GM19397 (cell line): ENCODE results near the gene MMP1.

ENCODE experiments used
- ATAC-seq: cut with Tn5 transposase; IDR thresholded peaks from one replicate; pipeline ENCODE4 v1.9.1; 2021; ENCODE audit warnings: mild to moderate bottlenecking, moderate library complexity; ENCODE audit not compliant: unreplicated experiment

Gene MMP1

DNA sequence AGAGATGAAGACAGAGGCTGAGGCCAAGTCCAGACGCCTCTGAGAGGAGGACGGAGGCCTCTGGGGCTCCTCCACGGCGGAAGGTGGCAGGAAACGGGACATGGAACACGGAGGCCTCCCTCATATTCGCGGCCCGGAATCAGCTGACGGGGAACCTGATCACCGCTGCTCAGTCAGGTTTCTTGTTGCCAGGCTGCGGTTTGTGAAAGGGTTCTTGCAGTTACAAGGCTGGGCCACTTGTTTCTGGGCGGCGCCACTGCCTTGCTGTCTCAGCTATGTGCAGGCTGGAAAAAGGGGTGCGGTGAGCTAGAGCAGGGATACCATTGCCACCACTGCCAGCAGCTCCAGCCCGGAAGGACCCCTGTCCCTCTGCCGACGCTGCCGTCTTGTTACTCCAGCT lies 10.0 kb upstream of the MMP1 start:
- peak; percentile 48 for ATAC-seq

- ATAC-seq = no peak
Measured at GRCh38 chr11:102806296-102806695, 8.3 kb upstream of the MMP1 start.

- ATAC-seq = no peak
Measured at GRCh38 chr11:102802341-102802740, 4.4 kb upstream of the MMP1 start.

DNA sequence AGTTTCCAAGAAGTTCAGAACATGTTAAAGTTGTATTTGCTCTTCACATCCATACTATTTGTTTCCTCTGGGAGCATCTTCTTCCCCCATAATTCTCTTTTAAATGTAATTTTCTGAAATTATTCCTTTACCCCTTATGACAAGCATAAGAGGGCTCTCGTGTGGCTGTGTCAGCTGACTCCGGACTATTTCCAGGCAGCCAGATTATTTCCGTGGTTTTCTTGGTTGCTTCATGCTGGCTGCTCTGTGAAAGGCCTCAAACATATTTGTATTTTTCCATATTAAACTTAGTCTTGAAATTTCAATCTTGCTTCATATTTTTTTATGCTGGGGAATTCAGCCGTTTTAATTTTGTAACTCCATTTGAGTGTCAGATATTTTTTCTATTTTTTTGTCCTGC lies 2.8 kb upstream of the MMP1 start:
- no peak for ATAC-seq

DNA sequence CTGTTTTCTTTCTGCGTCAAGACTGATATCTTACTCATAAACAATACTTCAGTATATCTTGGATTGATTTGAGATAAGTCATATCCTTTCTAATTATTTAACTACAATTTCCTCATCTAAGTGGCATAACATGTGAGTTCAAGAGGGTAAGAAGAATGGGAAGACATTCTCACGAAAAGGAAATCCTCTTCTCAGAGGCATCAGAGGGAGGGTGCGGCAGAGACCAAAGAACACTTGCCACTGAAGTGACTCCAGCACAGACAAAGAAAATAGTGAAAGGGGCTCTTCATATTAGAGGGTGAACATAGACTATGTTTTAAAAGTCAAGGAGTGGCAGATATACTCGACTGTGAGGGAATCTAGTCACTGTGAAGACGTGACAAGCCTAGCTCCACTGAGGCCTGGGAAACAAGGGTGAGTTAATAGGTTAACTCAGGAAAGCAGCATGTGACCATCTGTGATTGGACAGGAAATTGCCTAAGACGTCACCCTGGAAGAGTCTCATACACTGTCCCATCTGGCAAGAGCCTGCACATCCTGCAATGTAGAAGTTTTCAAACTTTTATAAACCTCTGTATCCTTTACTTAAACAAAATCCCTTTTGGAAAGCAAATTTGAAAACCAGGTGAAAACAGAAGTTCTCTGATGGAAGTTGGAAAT lies 1.9 kb upstream of the MMP1 start:
- ATAC-seq = no peak

GRCh38 chr11:102794382-102794781 lies 3.6 kb downstream of the MMP1 start:
- ATAC-seq = peak; percentile 93

DNA sequence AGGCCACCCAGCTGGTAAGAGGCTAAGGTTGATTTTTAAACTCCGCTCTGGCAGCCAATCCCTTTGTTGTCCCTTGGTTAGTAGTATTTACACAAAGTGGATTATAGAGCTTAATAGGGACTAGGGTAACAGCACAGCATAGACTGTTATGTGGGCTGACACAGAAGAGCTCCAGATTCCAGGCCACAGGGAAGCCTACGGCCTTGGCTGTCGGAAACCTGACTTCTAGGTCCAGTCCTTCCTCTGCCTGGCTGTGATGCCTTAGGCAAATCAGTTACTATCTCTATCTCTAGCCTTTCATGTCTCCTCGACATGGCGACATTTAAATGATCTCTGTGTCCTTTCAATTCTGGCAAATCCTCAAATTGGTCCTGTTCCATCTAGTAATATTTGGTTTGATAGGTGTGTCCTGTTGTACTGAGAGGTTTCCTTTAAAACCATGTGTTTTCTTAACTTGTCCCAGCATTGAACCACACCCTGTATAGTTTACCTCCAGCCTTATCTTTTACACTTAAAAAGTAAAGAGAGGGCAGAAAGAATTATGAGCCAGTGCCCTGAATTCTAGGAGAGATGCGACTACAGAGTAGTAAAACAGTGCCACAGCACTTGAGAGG lies 4.2 kb downstream of the MMP1 start:
- peak; percentile 5 for ATAC-seq

DNA sequence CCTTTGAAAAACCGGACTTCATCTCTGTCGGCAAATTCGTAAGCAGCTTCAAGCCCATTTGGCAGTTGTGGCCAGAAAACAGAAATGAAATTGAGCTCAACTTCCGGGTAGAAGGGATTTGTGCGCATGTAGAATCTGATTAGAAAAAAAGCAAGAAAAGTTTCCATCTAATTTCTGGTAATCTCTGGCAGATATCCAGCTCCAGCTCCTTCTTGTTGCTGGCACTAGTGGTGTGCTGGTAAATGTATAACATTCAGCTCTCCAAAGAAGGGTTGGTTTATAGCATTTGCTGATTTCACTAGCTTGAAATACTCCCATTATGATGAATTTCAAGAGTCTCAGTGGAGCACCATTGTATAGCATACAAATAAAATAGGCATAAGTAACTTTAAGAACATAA lies 5.4 kb downstream of the MMP1 start:
- no peak for ATAC-seq

- no peak for ATAC-seq
Measured at GRCh38 chr11:102791271-102792036, 6.5 kb downstream of the MMP1 start.

DNA sequence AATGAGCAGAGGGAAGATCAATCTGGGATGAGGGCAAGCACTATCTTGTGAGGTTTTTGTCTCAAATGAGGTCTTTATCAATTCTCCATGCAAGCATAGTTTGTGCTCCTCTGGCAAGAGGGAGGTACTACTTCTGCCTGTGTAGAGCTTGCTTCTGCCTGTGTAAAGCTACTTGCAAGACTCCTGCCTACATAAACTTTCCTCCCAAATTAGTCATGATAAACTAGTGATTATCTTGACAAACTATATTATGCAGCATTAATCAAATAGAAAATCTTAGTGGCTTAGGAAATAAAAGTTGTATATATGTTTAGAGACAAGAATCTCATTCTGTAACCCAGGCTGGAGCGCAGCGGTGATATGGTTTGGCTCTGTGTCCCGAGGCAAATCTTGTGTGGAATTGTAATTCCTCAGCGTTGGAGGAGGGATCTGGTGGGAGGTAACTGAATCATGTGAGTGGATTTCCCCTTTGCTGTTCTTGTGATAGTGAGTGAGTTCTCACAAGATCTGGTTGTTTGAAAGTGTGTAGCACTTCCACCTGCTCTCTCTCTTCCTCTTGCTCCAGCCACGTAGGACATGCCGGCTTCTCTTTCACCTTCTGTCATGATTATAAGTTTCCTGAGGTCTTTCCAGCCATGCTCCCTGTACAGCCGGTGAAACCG lies 9.5 kb downstream of the MMP1 start:
- no peak for ATAC-seq

GRCh38 chr11:102784380-102784779 lies 13.6 kb downstream of the MMP1 start:
- no peak for ATAC-seq

DNA sequence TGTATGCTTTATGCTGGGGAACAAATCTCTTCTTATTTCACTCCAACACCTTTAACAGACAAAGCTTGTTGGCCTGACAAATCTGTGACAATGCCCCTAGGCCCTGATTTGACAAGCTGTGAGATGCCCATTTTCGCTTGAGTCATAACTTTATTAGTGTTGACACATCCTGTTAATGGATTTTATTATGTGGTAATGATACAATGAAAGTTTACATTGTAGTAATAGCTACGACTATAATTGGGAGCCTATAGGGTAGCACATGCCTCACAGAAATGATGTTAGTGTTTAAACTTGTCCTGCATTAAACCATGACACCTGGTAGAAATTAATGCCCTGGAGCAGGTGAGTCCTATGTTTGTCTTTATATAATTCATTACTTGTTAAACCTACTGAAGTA lies 14.2 kb downstream of the MMP1 start:
- no peak for ATAC-seq

- ATAC-seq = no peak
Measured at GRCh38 chr11:102783016-102783415, 14.9 kb downstream of the MMP1 start.

DNA sequence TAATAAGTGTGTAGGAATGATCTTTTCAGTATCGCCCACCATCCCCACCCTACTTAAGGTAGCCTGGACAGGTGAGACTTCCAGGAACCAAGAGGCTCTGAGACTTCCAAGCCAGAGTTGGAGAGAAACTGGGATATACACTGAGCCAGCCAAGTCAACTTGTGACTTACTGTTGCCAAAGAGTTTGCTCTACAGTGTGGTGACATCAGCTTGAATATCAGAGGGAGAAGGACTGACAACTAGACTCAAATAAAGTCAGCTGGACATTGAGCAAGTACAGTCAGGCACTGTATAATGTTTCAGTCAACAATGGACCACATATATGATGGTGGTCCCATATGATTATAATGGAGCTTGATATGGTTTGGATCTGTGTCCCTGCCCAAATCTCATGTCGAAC lies 16.3 kb downstream of the MMP1 start:
- no peak for ATAC-seq

- ATAC-seq = no peak
Measured at GRCh38 chr11:102780491-102780918, 17.5 kb downstream of the MMP1 start, which contains the start of gene MMP10. TSS of gene MMP10 (minus strand) at chr11:102780628. CDS start at chr11:102780591, 37 bp downstream.

GRCh38 chr11:102776454-102776853 lies 21.5 kb downstream of the MMP1 start:
- ATAC-seq = no peak

- no peak for ATAC-seq
Measured at GRCh38 chr11:102773386-102773785, 24.6 kb downstream of the MMP1 start.

GRCh38 chr11:102771351-102771750 lies 26.6 kb downstream of the MMP1 start:
- no peak for ATAC-seq

- no peak for ATAC-seq
Measured at GRCh38 chr11:102770191-102770590, 27.8 kb downstream of the MMP1 start.

DNA sequence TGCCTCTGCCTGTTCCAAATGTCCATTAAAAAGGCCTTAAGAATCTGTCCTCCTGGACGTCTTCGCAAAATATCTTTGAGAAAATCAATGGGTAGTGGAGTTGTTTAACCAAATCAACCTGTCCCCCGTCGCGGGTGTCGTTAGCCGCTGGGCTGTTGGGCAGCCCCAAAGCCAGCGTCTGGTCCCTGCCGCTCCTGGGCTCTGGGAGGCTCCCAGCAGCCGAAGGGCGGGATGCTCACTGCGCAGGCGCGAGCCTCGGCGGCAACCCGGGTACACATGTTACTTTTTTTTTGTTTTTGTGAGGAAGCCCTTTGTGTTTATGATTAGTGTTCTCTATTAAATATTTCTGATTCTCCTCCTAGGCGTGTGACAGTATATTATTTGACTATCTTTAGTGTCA lies 30.2 kb downstream of the MMP1 start:
- ATAC-seq = no peak

DNA sequence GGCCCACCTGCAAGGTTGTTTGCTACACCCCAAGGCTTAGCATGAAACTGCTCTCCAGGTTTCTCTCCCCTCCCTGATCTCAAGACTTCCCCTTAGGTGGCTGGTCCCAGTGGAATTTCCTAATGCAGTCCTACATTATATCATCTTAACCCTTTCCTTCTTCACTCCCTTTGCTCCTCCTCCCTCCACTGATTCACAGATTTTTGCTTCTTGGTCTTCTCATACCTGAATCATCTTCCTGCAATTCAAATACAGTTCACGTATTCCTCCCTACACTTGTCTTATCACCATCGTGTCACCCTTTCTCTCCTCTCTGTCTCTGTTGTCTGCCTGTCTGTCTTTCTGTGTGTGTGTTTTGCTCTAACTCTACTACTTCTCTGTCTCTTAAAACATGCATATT lies 34.5 kb downstream of the MMP1 start:
- no peak for ATAC-seq
